Measurements from ENCODE around the gene BMAL1. TPM values are rescaled to one million over a fixed set of nuclear protein-coding genes. Genes with fewer than 3 reads are reported as not detected.

Gene BMAL1
- total RNA-seq, 1 experiment from 2014 or later: 3.3 TPM

- Histone ChIP-seq H2AK5ac (ENCODE audit: insufficient read length, low read length) (no peak overlapping the region), H4K8ac (replicated peaks; ENCODE audit: insufficient read length, low read depth, low read length) (no peak overlapping the region), H3K23me2 (ENCODE audit: insufficient read length, low read depth, low read length, poor library complexity, severe bottlenecking) (no peaks in the 10 kb centered on the region), H3K18ac (ENCODE audit: insufficient read length, low read depth, low read length) (no peak overlapping the region), H3K9me3 (ENCODE audit: control insufficient read depth, low read depth, low read length) (no peaks in the 10 kb centered on the region), H3K14ac (ENCODE audit: insufficient read depth, low read length) (no peak overlapping the region), H3K27ac (ENCODE audit: insufficient read length, low read depth, low read length) (no peak overlapping the region), H2BK5ac (ENCODE audit: insufficient read length, low read length) (no peak overlapping the region), H3K79me2 (ENCODE audit: insufficient read depth, low read length) (no peaks in the 10 kb centered on the region), H3K4me2 (ENCODE audit: insufficient read depth, insufficient read length, low read length) (no peak overlapping the region), H4K5ac (ENCODE audit: insufficient read length, low read depth, low read length) (no peak overlapping the region), H3K79me1 (ENCODE audit: insufficient read depth, low read depth, low read length, poor library complexity, severe bottlenecking) (no peaks in the 10 kb centered on the region), H4K20me1 (ENCODE audit: control insufficient read depth, insufficient read depth, insufficient read length) (no peaks in the 10 kb centered on the region), H3K27me3 (ENCODE audit: insufficient read depth, low read length) (no peaks in the 10 kb centered on the region), H3K4ac (ENCODE audit: low read depth, low read length) (no peak overlapping the region), H3K23ac (ENCODE audit: insufficient read length, low read depth, low read length) (no peak overlapping the region), H2BK20ac (ENCODE audit: low read depth, low read length, poor library complexity, severe bottlenecking) (no peak overlapping the region), H2AFZ (ENCODE audit: low read length) (no peak overlapping the region), H3K56ac (ENCODE audit: insufficient read length, low read depth, low read length) (no peak overlapping the region), H2BK120ac (ENCODE audit: low read depth, low read length, poor library complexity, severe bottlenecking) (no peak overlapping the region), H4K91ac (ENCODE audit: insufficient read length, low read depth, low read length) (no peak overlapping the region), H2BK12ac (ENCODE audit: insufficient read length, low read depth, low read length) (no peak overlapping the region), H3T11ph (ENCODE audit: low read length) (no peak overlapping the region), H3K9ac (ENCODE audit: extremely low read depth, insufficient read length, low read length) (no peak overlapping the region), H2BK15ac (ENCODE audit: low read depth, low read length) (no peak overlapping the region), H3K4me1 (ENCODE audit: insufficient read depth, low read length) (no peaks in the 10 kb centered on the region)
- Mint-ChIP-seq H3K4me1 (peaks cover 7 to 8% of the 10 kb centered on the region in 2 experiments), H3K36me3 (ENCODE audit: insufficient read depth in 1 of 3, low read depth in 3 of 3) (no peaks in the 10 kb centered on the region; a peak in 1 of 7 replicates), H3K9me3 (no peaks in the 10 kb centered on the region), H3K27ac (no peak overlapping the region; a peak in 1 of 7 replicates), H3K27me3 (ENCODE audit: low read depth) (no peaks in the 10 kb centered on the region), H3K4me3 (no peak overlapping the region)
- TF ChIP-seq, protein P1, sequence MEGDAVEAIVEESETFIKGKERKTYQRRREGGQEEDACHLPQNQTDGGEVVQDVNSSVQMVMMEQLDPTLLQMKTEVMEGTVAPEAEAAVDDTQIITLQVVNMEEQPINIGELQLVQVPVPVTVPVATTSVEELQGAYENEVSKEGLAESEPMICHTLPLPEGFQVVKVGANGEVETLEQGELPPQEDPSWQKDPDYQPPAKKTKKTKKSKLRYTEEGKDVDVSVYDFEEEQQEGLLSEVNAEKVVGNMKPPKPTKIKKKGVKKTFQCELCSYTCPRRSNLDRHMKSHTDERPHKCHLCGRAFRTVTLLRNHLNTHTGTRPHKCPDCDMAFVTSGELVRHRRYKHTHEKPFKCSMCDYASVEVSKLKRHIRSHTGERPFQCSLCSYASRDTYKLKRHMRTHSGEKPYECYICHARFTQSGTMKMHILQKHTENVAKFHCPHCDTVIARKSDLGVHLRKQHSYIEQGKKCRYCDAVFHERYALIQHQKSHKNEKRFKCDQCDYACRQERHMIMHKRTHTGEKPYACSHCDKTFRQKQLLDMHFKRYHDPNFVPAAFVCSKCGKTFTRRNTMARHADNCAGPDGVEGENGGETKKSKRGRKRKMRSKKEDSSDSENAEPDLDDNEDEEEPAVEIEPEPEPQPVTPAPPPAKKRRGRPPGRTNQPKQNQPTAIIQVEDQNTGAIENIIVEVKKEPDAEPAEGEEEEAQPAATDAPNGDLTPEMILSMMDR (conservative IDR thresholded peaks at IDR 0.05): no peak
- no peak for DNase-seq
- no CpG with 5 or more reads among the region's 2 CpGs for WGBS (ENCODE audit: extremely low coverage, insufficient read length, low lambda C conversion rate)
Observed at GRCh38 chr11:13380731-13381130, 103.1 kb downstream of the BMAL1 start.
